H1 (cell line): ENCODE data around the gene MTFMT. TPM values are rescaled to one million over a fixed set of nuclear protein-coding genes. Genes with fewer than 3 reads are reported as not detected.

Experiments used
- JUN ChIP-seq: IDR thresholded peaks from 2 replicates; pipeline ENCODE4 v1.6.1; 2011; ENCODE audit warnings: low read depth, mild to moderate bottlenecking, improper control_type of control experiment, low read length
- polyA plus RNA-seq, 7 experiments: library from polyadenylated mRNA; depleted of rRNA in 3 of 7; stranded (reverse) in 5 of 7; unstranded in 2 of 7; fragments of >200 nt in 5 of 7; fragments of 200-250 nt in 2 of 7; gene quantifications; 1 replicate in 5 of 7; 2 replicates in 1 of 7; 4 replicates in 1 of 7; pipeline versions ENCODE4 v1.2.1 to v1.2.3, GENCODE V29; 2011 to 2013; ENCODE audit warnings: missing spikeins in 2 of 7, mixed read lengths in 2 of 7
- total RNA-seq: library from RNA; stranded (reverse); fragmentation: NEBNext Ultra II Directional; extraction: Animal tissue kit (Norgen Biotek cat#: 25700); gene quantifications from 2 replicates; pipeline ENCODE4 v1.2.1, GENCODE V29; 2021
- TF ChIP-seq, protein P1 (sequence below): IDR thresholded peaks from 2 replicates; pipeline ENCODE4 v1.6.1; 2012; ENCODE audit warnings: low read length, inconsistent platforms

MTFMT gene
- total and polyA plus RNA-seq, 2 of the 8 experiments (the other 6 are each of a cell fraction or from before 2014, with no cell fraction given), result 7.7 to 20.8 TPM

DNA sequence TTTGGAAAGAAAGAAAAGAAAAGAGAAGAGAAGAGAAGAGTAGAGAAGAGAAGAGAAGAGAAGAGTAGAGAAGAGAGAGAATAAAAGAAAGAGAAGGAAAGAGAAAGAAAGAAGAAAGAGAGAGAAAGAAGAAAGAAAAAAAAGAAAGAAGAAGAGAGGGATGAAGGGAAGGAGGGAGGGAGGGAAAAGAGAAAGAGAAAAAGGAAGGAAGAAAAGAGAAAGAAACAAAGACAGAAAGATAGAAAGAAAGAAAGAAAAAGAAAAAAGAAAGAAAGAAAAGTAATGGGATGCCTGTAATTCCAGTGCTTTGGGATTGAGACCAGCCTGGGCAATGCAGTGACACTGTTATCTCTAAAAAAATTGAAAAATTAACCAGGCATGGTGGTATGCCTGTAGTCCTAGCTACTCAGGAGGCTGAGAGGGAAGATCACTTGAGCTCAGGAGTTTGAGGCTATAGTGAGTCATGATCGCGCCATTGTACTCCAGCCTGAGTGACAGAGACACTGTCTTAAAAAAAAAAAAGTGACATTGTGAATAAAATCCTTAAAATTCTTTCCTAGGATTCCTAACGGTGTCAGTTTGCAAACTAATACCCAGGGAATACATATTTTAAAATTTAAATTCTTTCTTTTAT, 36.7 kb upstream of the MTFMT start (continued):
- TF ChIP-seq, protein P1, sequence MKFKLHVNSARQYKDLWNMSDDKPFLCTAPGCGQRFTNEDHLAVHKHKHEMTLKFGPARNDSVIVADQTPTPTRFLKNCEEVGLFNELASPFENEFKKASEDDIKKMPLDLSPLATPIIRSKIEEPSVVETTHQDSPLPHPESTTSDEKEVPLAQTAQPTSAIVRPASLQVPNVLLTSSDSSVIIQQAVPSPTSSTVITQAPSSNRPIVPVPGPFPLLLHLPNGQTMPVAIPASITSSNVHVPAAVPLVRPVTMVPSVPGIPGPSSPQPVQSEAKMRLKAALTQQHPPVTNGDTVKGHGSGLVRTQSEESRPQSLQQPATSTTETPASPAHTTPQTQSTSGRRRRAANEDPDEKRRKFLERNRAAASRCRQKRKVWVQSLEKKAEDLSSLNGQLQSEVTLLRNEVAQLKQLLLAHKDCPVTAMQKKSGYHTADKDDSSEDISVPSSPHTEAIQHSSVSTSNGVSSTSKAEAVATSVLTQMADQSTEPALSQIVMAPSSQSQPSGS, result no peak
- TF ChIP-seq JUN, result no peak
